ENCODE data around the gene PELI1.

PELI1 gene, protein sequence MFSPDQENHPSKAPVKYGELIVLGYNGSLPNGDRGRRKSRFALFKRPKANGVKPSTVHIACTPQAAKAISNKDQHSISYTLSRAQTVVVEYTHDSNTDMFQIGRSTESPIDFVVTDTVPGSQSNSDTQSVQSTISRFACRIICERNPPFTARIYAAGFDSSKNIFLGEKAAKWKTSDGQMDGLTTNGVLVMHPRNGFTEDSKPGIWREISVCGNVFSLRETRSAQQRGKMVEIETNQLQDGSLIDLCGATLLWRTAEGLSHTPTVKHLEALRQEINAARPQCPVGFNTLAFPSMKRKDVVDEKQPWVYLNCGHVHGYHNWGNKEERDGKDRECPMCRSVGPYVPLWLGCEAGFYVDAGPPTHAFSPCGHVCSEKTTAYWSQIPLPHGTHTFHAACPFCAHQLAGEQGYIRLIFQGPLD

GRCh38 chr2:64144057-64145013 lies at the start of gene PELI1:
Gene PELI1 (minus strand): TSS chr2:64144420. CDS start chr2:64108310, 36,110 bp downstream.
- Histone ChIP-seq H3K27ac (ENCODE audit: low read depth, low read length) (peak within 1 kb of the TSS; percentile 92), H3K4me1 (ENCODE audit: control insufficient read depth, low read length) (peaks cover 57% of the 10 kb centered on the region), H3K27me3 (ENCODE audit: control insufficient read depth, low read length) (no peaks in the 10 kb centered on the region), H3K4me2 (ENCODE audit: low read length) (peak within 1 kb of the TSS; percentile 99), H3F3A (ENCODE audit: control insufficient read depth, insufficient read depth) (peaks cover 3% of the 10 kb centered on the region; the same call in 1 of the 2 replicates), H3K4me3 (ENCODE audit: low read length) (peak within 1 kb of the TSS; percentile 96), H3K36me3 (ENCODE audit: control insufficient read depth, low read length) (peaks cover 68% of the 10 kb centered on the region), H3K9me2 (replicated peaks; ENCODE audit: control insufficient read depth, low read length) (no peaks in the 10 kb centered on the region), H4K20me1 (ENCODE audit: control insufficient read depth, insufficient read depth, low read depth, low read length) (peaks cover 24% of the 10 kb centered on the region), H3K79me2 (ENCODE audit: control insufficient read depth, low read length) (peaks cover 80% of the 10 kb centered on the region), H3K9me3 (ENCODE audit: control insufficient read depth, insufficient read depth, low read length) (no peaks in the 10 kb centered on the region)
- TF ChIP-seq EZH2phosphoT487 (IDR thresholded peaks at IDR 0.05; ENCODE audit: borderline replicate concordance, low read length) = no peak
- TF ChIP-seq, protein P1, sequence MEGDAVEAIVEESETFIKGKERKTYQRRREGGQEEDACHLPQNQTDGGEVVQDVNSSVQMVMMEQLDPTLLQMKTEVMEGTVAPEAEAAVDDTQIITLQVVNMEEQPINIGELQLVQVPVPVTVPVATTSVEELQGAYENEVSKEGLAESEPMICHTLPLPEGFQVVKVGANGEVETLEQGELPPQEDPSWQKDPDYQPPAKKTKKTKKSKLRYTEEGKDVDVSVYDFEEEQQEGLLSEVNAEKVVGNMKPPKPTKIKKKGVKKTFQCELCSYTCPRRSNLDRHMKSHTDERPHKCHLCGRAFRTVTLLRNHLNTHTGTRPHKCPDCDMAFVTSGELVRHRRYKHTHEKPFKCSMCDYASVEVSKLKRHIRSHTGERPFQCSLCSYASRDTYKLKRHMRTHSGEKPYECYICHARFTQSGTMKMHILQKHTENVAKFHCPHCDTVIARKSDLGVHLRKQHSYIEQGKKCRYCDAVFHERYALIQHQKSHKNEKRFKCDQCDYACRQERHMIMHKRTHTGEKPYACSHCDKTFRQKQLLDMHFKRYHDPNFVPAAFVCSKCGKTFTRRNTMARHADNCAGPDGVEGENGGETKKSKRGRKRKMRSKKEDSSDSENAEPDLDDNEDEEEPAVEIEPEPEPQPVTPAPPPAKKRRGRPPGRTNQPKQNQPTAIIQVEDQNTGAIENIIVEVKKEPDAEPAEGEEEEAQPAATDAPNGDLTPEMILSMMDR (IDR thresholded peaks at IDR 0.05; ENCODE audit: low read depth, low read length, poor library complexity, severe bottlenecking) = peak; percentile 50

DNA sequence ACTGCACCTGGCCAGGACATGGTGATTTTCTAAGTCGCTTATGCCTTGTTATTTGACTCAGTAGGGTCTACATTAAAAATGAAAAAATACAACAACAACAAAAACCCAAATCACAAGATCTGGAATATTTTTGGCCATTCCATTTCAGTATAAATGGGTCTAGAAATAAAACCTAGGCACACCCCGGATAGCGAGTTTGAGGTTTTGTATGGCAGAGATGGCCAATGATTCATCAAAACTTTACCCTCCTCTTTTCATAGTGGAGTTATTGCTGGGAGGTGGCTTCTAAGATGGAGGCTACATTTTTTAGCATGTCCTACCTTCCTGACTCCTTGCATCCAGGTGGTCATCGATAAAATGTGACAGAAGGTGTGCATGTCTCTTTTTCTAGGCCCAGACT lies 49.3 kb upstream of the PELI1 start:
- Histone ChIP-seq H3K9me3 (ENCODE audit: control insufficient read depth, insufficient read depth, low read length) (no peaks in the 10 kb centered on the region), H3K4me3 (ENCODE audit: low read length) (no peak overlapping the region), H3K4me2 (ENCODE audit: low read length) (no peak overlapping the region), H3K27me3 (ENCODE audit: control insufficient read depth, low read length) (no peaks in the 10 kb centered on the region), H3F3A (ENCODE audit: control insufficient read depth, insufficient read depth) (0 out of 2 replicates have a peak, but pooled peaks cover 4% of the 10 kb centered on the region), H3K27ac (ENCODE audit: low read depth, low read length) (no peak overlapping the region), H3K36me3 (ENCODE audit: control insufficient read depth, low read length) (0 out of 2 replicates have a peak, but pooled peaks cover 3% of the 10 kb centered on the region), H3K9me2 (replicated peaks; ENCODE audit: control insufficient read depth, low read length) (no peaks in the 10 kb centered on the region), H3K79me2 (ENCODE audit: control insufficient read depth, low read length) (no peaks in the 10 kb centered on the region), H4K20me1 (ENCODE audit: control insufficient read depth, insufficient read depth, low read depth, low read length) (no peaks in the 10 kb centered on the region), H3K4me1 (ENCODE audit: control insufficient read depth, low read length) (peaks cover 44% of the 10 kb centered on the region)
- TF ChIP-seq EZH2phosphoT487 (IDR thresholded peaks at IDR 0.05; ENCODE audit: borderline replicate concordance, low read length) = no peak
- TF ChIP-seq, protein P1 (IDR thresholded peaks at IDR 0.05; ENCODE audit: low read depth, low read length, poor library complexity, severe bottlenecking) = no peak

- Histone ChIP-seq H3K27me3 (ENCODE audit: control insufficient read depth, low read length) (no peaks in the 10 kb centered on the region), H3K9me2 (replicated peaks; ENCODE audit: control insufficient read depth, low read length) (no peaks in the 10 kb centered on the region), H3K9me3 (ENCODE audit: control insufficient read depth, insufficient read depth, low read length) (no peaks in the 10 kb centered on the region), H3K4me1 (ENCODE audit: control insufficient read depth, low read length) (peaks cover 49% of the 10 kb centered on the region), H3K36me3 (ENCODE audit: control insufficient read depth, low read length) (0 out of 2 replicates have a peak, but pooled peaks cover 3% of the 10 kb centered on the region), H3K27ac (ENCODE audit: low read depth, low read length) (no peak overlapping the region), H3F3A (ENCODE audit: control insufficient read depth, insufficient read depth) (0 out of 2 replicates have a peak, but pooled peaks cover 4% of the 10 kb centered on the region), H3K4me2 (ENCODE audit: low read length) (peak overlapping the region; percentile 20), H4K20me1 (ENCODE audit: control insufficient read depth, insufficient read depth, low read depth, low read length) (no peaks in the 10 kb centered on the region), H3K4me3 (ENCODE audit: low read length) (no peak overlapping the region), H3K79me2 (ENCODE audit: control insufficient read depth, low read length) (no peaks in the 10 kb centered on the region)
- no peak for TF ChIP-seq EZH2phosphoT487 (IDR thresholded peaks at IDR 0.05; ENCODE audit: borderline replicate concordance, low read length)
- TF ChIP-seq, protein P1 (IDR thresholded peaks at IDR 0.05; ENCODE audit: low read depth, low read length, poor library complexity, severe bottlenecking) = no peak
These were observed 48.5 kb upstream of the PELI1 start for GRCh38 chr2:64192664-64193105.

Data from DOHH2 (cell line).